Mesenteric fat pad (tissue), 1 donor: ENCODE measurements around the gene PIP5K1B. TPM values are rescaled to one million over a fixed set of nuclear protein-coding genes. Genes with fewer than 3 reads are reported as not detected.

Experiments used
- DNase-seq: peaks from one replicate; pipeline ENCODE4 v3.0.0-alpha.2; 2020; ENCODE audit warnings: low spot score
- total RNA-seq: library from RNA; stranded (reverse); fragmentation: NEBNext Ultra II Directional; extraction: Animal tissue kit (Norgen Biotek cat#: 25700); gene quantifications from one replicate; pipeline ENCODE4 v1.2.1, GENCODE V29; 2021
- donor health status: DM: yes; HTN: yes; CAD: no.

The PIP5K1B gene
- total RNA-seq, 1 donor from 2014 or later: 0.74 TPM

- DNase-seq: no peak
Measured at GRCh38 chr9:68706363-68707201, 1.5 kb downstream of the PIP5K1B start.

- no peak for DNase-seq
Measured at GRCh38 chr9:68707801-68708488, 2.9 kb downstream of the PIP5K1B start.

DNA sequence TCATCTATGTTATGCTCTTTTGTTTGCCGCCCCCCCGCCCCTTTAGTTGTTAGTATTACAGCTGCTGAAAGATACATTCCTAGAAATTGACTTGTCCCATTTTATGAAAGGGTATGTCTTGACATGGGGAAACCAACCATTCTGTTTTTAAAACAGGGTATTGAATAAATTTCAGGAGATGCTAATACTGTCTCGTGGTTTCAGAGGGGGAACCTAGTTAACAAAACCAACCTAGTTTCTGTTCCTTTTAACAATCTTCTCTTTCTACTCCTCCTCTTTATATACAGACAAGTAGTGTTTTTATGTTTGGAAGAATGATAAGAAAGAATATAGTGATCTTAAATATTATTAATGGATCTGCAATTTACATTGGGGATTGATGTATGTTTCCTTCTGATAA is 3.5 kb downstream of the PIP5K1B start:
- DNase-seq: no peak

GRCh38 chr9:68709291-68710110 is 4.5 kb downstream of the PIP5K1B start:
- no peak for DNase-seq

DNA sequence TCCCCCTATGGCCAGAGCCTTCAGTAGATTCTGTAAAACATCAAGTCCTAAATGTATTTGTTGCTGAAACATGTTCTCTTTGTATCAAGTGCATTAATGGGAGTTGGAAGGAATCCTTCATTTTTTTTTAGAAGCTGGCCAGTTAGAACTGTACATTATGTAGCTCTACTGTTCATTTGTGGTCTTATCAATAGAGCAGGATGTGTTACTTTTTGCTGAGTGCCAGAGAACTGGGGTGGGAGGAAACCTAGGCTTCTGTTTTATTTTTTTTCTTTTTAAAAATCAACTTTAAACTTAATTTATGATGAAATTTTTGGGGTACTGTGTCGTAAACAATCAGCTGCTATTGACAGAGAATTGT is 5.1 kb downstream of the PIP5K1B start:
- DNase-seq: no peak

- DNase-seq: no peak
Measured at GRCh38 chr9:68711281-68711680, 6.2 kb downstream of the PIP5K1B start.

- no peak for DNase-seq
Measured at GRCh38 chr9:68711932-68712331, 6.9 kb downstream of the PIP5K1B start.

DNA sequence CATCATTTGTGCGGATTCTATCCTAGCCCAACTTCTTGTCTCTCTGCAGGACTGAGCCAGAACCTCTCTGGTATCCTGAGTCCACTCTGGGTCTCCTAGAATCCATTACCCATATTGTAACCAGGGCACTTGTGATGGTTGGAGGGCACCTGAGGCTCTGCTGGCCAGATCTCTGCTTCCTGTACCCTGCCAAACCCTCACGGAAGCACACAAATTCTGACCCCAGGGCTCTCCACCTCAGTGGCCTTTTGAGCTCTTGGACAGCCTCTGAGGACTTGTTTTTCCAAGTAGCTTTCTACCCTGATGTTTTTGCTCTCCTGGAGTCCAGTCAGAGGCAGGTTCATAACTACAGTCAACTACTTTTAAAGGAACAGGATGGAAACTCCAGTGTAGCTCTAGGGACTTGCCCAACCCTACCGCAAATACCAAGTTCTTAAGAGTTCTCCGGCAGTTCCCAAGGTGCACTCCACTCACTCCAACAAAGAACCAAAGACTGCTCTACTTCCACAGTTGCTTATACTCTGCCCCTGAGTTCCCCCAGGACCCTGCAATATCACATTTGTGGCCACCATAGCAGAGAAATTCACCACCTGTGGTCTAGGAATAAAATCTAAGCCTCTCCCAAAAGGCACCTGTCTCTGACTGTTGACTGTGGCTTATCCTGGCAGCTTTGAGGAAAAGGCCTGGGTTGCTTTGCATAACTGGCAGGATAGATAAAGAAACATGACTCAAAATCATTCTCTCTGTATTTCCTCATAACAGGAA is 9.6 kb downstream of the PIP5K1B start:
- no peak for DNase-seq

DNA sequence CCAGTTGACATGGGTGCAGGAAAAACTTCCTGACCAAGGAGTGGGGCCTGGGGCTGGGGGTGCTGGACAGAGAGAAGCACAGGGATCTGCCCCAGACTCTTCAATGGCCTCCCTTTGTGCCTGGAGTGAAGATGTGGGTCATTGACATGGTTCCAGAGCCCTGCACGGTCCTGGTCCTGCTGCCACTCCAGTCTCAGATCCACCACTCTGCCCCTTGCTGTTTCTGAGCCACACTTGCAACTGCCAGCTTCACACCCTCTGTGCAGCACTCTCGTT is 10.1 kb downstream of the PIP5K1B start:
- DNase-seq: no peak

DNA sequence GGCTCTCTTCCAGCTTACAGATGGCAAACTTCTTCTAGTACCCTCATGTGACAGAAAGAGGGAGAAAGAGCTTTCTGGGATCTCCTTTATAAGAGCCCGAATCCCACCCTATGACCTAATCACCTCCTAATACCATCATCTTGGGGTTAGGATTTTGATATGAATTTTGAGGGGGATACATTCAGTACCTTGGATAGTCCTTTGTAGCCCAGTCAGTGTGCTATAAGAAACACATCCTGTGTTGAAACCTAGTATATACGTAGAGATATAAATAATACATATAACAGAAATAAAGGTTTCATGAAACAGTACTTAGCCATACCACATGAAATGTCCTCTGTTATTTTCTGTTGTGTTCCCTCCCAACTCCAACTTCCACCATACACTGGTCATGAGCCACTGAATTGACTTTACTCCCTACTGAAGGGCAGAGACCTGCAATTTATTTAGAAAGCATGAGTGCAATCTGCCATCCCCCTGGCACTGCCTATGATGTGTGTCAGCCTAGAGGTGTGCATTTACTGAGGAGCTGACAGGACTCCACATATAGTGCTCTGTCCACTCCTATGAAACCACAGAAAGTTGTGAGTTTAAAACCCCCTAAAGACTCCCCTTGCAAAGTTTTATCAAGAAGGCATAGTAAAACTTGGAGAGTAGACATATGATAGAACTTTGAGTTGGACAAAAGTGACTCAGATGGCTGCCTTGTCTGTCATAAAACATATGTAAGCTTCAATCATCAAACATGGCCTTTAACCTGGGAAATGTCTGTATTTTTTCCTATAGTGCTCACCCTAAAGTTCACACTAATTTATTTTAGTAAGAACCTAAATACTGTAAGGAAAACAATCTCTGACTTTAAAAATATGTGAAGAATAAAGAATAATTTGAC is 12.8 kb downstream of the PIP5K1B start:
- no peak for DNase-seq

GRCh38 chr9:68719847-68720246 is 14.8 kb downstream of the PIP5K1B start:
- DNase-seq: no peak

GRCh38 chr9:68720656-68721313 is 15.7 kb downstream of the PIP5K1B start:
- no peak for DNase-seq

DNA sequence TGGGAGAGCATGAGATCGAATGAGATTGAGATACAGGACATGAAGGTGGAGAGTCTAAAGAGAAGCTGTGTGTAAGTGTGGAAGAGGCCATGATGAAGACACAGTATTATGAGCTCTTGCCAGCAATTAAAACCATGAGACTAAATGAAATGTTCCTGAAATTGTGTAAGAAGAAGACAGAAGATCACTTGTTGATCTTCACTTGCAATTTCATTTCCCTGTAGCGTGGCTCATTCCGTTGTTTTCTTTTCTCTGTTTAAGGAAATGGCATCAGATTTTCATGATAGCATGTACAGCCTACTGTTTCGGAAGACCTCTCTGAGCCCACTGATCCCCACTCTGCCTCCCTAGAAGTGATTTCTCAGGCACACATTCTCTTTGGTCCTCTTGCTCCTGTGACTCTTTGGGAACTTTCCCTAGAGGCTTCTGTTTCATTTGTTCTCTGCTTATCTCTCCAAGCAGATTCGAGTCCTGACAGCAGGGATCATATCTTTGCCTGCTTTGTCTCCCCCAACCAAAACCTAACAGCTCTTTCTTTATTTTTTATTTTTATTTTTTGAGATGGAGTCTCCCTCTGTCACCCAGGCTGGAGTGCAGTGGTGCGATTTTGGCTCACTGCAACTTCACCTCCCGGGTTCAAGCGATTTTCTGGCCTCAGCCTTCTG is 16.8 kb downstream of the PIP5K1B start:
- DNase-seq: no peak

- no peak for DNase-seq
Measured at GRCh38 chr9:68725070-68725469, 20.0 kb downstream of the PIP5K1B start.

- no peak for DNase-seq
Measured at GRCh38 chr9:68726489-68726888, 21.4 kb downstream of the PIP5K1B start.

- no peak for DNase-seq
Measured at GRCh38 chr9:68727636-68728035, 22.6 kb downstream of the PIP5K1B start.

DNA sequence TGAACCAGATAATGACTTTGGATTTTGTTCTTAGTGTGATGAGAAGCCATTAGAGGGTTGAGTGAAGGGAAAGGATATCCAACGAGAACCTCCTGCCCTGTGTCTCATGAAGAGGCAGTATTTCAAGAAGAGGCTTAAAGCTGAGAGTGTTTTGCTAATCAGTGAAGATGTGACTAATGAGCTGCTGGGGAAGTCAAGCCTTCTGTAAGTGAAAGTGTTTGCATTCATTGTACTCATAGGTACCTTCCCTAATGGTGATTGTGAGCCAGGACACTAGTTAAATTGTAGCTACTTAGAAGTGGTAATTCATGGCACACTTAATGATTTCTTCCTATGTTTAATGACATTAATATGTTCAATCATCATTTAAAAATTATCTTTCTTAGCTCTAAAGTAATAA is 23.7 kb downstream of the PIP5K1B start:
- DNase-seq: no peak

- no peak for DNase-seq
Measured at GRCh38 chr9:68730570-68731235, 25.7 kb downstream of the PIP5K1B start.

DNA sequence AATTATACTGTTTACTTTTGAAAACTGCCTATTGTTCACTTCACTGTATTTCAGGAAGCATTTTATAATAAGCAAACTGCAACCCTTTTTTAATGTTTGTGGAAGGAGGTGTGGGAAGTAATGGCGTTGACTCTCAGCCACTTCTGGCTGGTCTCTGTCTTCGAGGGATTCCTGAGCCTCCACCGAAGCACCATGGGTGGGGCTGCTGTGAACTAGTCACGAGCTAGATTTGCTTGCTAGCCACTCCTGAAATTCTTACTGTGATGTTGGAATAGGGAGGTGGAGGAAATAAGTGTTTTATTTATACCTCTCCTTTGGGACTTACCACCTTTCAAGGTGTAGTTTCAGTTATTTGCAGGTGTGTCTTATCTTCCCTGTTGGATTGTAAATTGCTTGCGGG is 26.8 kb downstream of the PIP5K1B start:
- DNase-seq: no peak
